Measurements from ENCODE around the gene DCANP1. TPM values are rescaled to one million over a fixed set of nuclear protein-coding genes. Genes with fewer than 3 reads are reported as not detected.

The DCANP1 gene
- total and polyA plus RNA-seq, 2 donors from 2014 or later, result not detected

GRCh38 chr5:135441350-135441831, 5.8 kb downstream of the DCANP1 start:
- Histone ChIP-seq H3K27me3 (ENCODE audit: control insufficient read depth, insufficient read depth, low read length) (no peaks in the 10 kb centered on the region), H3K9me3 (ENCODE audit: control insufficient read depth in 2 of 3, insufficient read depth in 1 of 3, low read length in 3 of 3) (no peaks in the 10 kb centered on the region), H3K27ac (ENCODE audit: low read depth in 2 of 2, low read length in 2 of 2) (no peak overlapping the region), H3K4me1 (ENCODE audit: control insufficient read depth in 2 of 3, insufficient read depth in 2 of 3, low read depth in 1 of 3, low read length in 3 of 3) (no peaks in the 10 kb centered on the region), H3K9ac (ENCODE audit: low read length in 3 of 3) (no peak overlapping the region), H3K4me3 (ENCODE audit: low read length in 3 of 3) (no peak overlapping the region), H3K36me3 (ENCODE audit: control insufficient read depth in 2 of 3, insufficient read depth in 3 of 3, low read length in 3 of 3) (no peaks in the 10 kb centered on the region)
- intact Hi-C loops (cut with DNase I), result no loop called here
- TF ChIP-seq, protein P1, sequence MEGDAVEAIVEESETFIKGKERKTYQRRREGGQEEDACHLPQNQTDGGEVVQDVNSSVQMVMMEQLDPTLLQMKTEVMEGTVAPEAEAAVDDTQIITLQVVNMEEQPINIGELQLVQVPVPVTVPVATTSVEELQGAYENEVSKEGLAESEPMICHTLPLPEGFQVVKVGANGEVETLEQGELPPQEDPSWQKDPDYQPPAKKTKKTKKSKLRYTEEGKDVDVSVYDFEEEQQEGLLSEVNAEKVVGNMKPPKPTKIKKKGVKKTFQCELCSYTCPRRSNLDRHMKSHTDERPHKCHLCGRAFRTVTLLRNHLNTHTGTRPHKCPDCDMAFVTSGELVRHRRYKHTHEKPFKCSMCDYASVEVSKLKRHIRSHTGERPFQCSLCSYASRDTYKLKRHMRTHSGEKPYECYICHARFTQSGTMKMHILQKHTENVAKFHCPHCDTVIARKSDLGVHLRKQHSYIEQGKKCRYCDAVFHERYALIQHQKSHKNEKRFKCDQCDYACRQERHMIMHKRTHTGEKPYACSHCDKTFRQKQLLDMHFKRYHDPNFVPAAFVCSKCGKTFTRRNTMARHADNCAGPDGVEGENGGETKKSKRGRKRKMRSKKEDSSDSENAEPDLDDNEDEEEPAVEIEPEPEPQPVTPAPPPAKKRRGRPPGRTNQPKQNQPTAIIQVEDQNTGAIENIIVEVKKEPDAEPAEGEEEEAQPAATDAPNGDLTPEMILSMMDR (IDR thresholded peaks at IDR 0.05; ENCODE audit: borderline replicate concordance, extremely low read depth, insufficient read depth), result no peak
- FAIRE-seq (no peak), DNase-seq (peak in 3 of 5 donors; percentile 34 to 90 (median 38))

- Histone ChIP-seq H3K27me3 (ENCODE audit: control insufficient read depth, insufficient read depth, low read length) (no peaks in the 10 kb centered on the region), H3K36me3 (ENCODE audit: control insufficient read depth in 2 of 3, insufficient read depth in 3 of 3, low read length in 3 of 3) (no peaks in the 10 kb centered on the region), H3K9me3 (ENCODE audit: control insufficient read depth in 2 of 3, insufficient read depth in 1 of 3, low read length in 3 of 3) (no peaks in the 10 kb centered on the region), H3K4me1 (ENCODE audit: control insufficient read depth in 2 of 3, insufficient read depth in 2 of 3, low read depth in 1 of 3, low read length in 3 of 3) (no peaks in the 10 kb centered on the region), H3K27ac (ENCODE audit: low read depth in 2 of 2, low read length in 2 of 2) (no peak overlapping the region), H3K9ac (ENCODE audit: low read length in 3 of 3) (no peak overlapping the region), H3K4me3 (ENCODE audit: low read length in 3 of 3) (no peak overlapping the region)
- FAIRE-seq, result no peak
- intact Hi-C loops (cut with DNase I), result no loop called here
- TF ChIP-seq, protein P1 (IDR thresholded peaks at IDR 0.05; ENCODE audit: borderline replicate concordance, extremely low read depth, insufficient read depth), result no peak
- DNase-seq, result no peak
Observed at GRCh38 chr5:135440916-135441315, 6.2 kb downstream of the DCANP1 start.

DNA sequence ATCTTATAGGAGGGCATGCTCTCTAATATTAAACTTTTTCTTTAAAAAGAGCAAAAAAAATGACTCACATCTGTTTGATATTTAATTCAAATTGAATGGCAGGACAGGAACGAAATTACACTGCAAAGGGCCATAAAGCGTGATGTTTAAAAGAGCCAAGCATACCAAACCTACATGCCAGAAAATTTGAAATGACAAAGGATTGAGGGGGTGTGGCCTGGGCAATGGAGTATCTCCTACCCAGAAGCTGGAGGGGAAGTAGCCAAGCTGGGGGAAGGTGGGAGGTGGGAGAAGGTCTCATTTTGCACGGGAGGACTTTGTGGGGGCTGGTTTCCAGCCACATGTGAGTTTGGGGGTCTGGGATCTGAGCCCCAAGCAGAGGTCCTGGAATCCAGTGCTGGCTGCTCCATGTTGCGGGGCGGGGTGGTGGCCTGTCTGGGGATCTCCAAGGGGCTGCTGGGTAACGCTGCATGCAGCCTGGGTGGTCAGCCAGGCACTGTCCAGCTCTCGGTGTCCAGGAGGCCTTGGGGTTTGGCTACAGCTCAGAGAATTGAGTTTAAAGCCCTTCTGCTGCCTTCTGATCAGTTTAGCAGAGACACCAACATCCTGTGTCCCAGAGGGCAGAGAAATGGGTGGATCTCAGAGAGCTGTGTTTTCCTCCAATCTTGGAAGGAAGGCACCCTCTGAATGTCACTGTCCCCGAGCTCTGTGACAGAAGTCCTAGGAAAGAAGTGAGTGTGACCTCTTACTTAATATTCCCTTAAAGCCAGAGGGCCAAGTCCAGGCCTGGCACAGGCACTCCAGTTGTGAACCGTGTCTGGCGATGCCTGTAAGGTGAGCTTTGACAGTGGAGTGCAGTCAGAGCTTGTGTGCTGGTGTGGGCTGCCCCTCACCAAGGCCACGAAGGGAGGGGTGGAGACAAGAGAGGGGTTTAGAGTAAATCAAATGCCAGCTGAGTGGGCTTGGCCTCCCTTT, 7.6 kb downstream of the DCANP1 start:
- intact Hi-C loops (cut with DNase I), result no loop called here

More for the DNA sequence above, 7.6 kb downstream of the DCANP1 start:
- H3K9ac ChIP-seq (ENCODE audit: low read length in 3 of 3), result no peak overlapping the region
- H3K9me3 ChIP-seq (ENCODE audit: control insufficient read depth in 2 of 3, insufficient read depth in 1 of 3, low read length in 3 of 3), result no peaks in the 10 kb centered on the region
- FAIRE-seq (no peak), DNase-seq (peak in 2 of 5 donors; percentile 8 to 30)
- H3K27ac ChIP-seq (ENCODE audit: low read depth in 2 of 2, low read length in 2 of 2), result no peak overlapping the region
- TF ChIP-seq, protein P1 (IDR thresholded peaks at IDR 0.05; ENCODE audit: borderline replicate concordance, extremely low read depth, insufficient read depth), result no peak
- no peak overlapping the region for H3K4me3 ChIP-seq (ENCODE audit: low read length in 3 of 3)
- H3K4me1 ChIP-seq (ENCODE audit: control insufficient read depth in 2 of 3, insufficient read depth in 2 of 3, low read depth in 1 of 3, low read length in 3 of 3), result no peaks in the 10 kb centered on the region
- H3K36me3 ChIP-seq (ENCODE audit: control insufficient read depth in 2 of 3, insufficient read depth in 3 of 3, low read length in 3 of 3), result no peaks in the 10 kb centered on the region
- H3K27me3 ChIP-seq (ENCODE audit: control insufficient read depth, insufficient read depth, low read length), result no peaks in the 10 kb centered on the region
